MCF 10A (cell line): ENCODE data around the gene ZC3H10. TPM values are rescaled to one million over a fixed set of nuclear protein-coding genes. Genes with fewer than 3 reads are reported as not detected.

ENCODE experiments used
- BruUV-seq: library from RNA; stranded (reverse); fragments of 400-500 nt; replicated peaks from 2 replicates; lab custom pipeline; 2021; lab: Mats Ljungman, UMichigan
- CTCF ChIA-PET: fragments of 300-600 bp; sonication (Branson Sonifier 250); formaldehyde crosslinking; extraction: SDS; loops from one replicate; lab custom pipeline; 2021; ENCODE audit warnings: antibody characterized with exemption, inconsistent platforms; lab: Yijun Ruan, JAX
- POLR2A ChIA-PET: fragments of 300-600, 350-650 bp; sonication (Branson Sonifier 250); formaldehyde crosslinking; extraction: SDS; loops from one replicate; lab custom pipeline; 2020; ENCODE audit warnings: antibody characterized with exemption, inconsistent platforms; lab: Yijun Ruan, JAX
- DNase-seq: peaks from one replicate; pipeline ENCODE4 v3.0.0-alpha.2; 2018; ENCODE audit not compliant: unreplicated experiment
- H3K27ac Mint-ChIP-seq: one replicate; pipeline ENCODE4 v1.8.0; 2022; ENCODE audit warnings: mild to moderate bottlenecking, low read depth, mixed read lengths; ENCODE audit not compliant: unreplicated experiment
- H3K27me3 Mint-ChIP-seq: one replicate; pipeline ENCODE4 v1.8.0; 2022; ENCODE audit warnings: mixed read lengths; ENCODE audit not compliant: insufficient read depth, unreplicated experiment
- H3K36me3 Mint-ChIP-seq: one replicate; pipeline ENCODE4 v1.8.0; 2022; ENCODE audit warnings: mild to moderate bottlenecking, moderate library complexity, mixed read lengths; ENCODE audit not compliant: insufficient read depth, unreplicated experiment
- H3K4me1 Mint-ChIP-seq: one replicate; pipeline ENCODE4 v1.8.0; 2022; ENCODE audit warnings: mixed read lengths; ENCODE audit not compliant: insufficient read depth, unreplicated experiment
- H3K4me3 Mint-ChIP-seq: one replicate; pipeline ENCODE4 v1.8.0; 2022; ENCODE audit warnings: mild to moderate bottlenecking, moderate library complexity, mixed read lengths; ENCODE audit not compliant: unreplicated experiment
- H3K9me3 Mint-ChIP-seq: one replicate; pipeline ENCODE4 v1.8.0; 2022; ENCODE audit warnings: mixed read lengths; ENCODE audit not compliant: unreplicated experiment
- CTCF ChIP-seq: fragments of 200-600 bp; IDR thresholded peaks from one replicate; pipeline ENCODE4 v1.8.0; 2022; ENCODE audit warnings: antibody characterized with exemption, mild to moderate bottlenecking; ENCODE audit not compliant: unreplicated experiment
- intact Hi-C: fragments of 100-400 bp; cut with micrococcal nuclease; formaldehyde crosslinking; loops from 2 replicates; pipeline ENCODE4 v1.14.1; 2022
- total RNA-seq: library from RNA; stranded (reverse); gene quantifications from 2 replicates; pipeline ENCODE4 v1.2.3, GENCODE V29; 2022

ZC3H10 gene
- total RNA-seq, 1 experiment from 2014 or later = 2.8 TPM

GRCh38 chr12:56152756-56153677, 35.0 kb downstream of the ZC3H10 start:
- H3K9me3 Mint-ChIP-seq = no peaks in the 10 kb centered on the region
- POLR2A ChIA-PET = interaction anchor here (0.6 to 2.8 kb wide), 4 partner anchors 25 to 311 kb away, joined by 3 to 39 read pairs (median 14); partner anchors contain the start of genes ESYT1 and SMARCC2
- BruUV-seq = TSS peak; percentile 32
- H3K36me3 Mint-ChIP-seq = peaks cover 19% of the 10 kb centered on the region
- H3K27ac Mint-ChIP-seq = peak overlapping the region; percentile 62
- H3K27me3 Mint-ChIP-seq = no peaks in the 10 kb centered on the region
- H3K4me1 Mint-ChIP-seq = peaks cover 18% of the 10 kb centered on the region
- H3K4me3 Mint-ChIP-seq = peak overlapping the region; percentile 75
- intact Hi-C loops = loop anchor here (5.0 kb wide), 1 partner anchor 36 kb away; the partner anchor contains the start of genes RPL41 and ZC3H10
- CTCF ChIA-PET = no interaction called here
- DNase-seq = no peak
- no peak for TF ChIP-seq CTCF

GRCh38 chr12:56153678-56154065, 35.6 kb downstream of the ZC3H10 start:
- no peak for DNase-seq
- Mint-ChIP-seq H3K4me3 (peak overlapping the region; percentile 75), H3K9me3 (no peaks in the 10 kb centered on the region), H3K27ac (no peak overlapping the region), H3K36me3 (peaks cover 25% of the 10 kb centered on the region), H3K4me1 (peaks cover 18% of the 10 kb centered on the region), H3K27me3 (no peaks in the 10 kb centered on the region)
- BruUV-seq = no TSS peak
- ChIA-PET POLR2A (interaction anchor here (0.6 to 2.8 kb wide), 4 partner anchors 26 to 310 kb away, joined by 3 to 16 read pairs (median 8); partner anchors contain the start of genes ESYT1 and SMARCC2), CTCF (no interaction called here)
- no peak for TF ChIP-seq CTCF
- intact Hi-C loops = loop anchor here (5.0 kb wide), 1 partner anchor 36 kb away; the partner anchor contains the start of genes RPL41 and ZC3H10

- ChIA-PET CTCF (interaction anchor here (0.5 to 1.8 kb wide), 4 partner anchors 13 to 35 kb away, joined by 3 to 6 read pairs (median 4); no protein-coding TSS in a partner anchor), POLR2A (interaction anchor here (0.6 to 3.5 kb wide), 5 partner anchors 27 to 181 kb away, joined by 4 to 16 read pairs (median 11); partner anchors contain the start of genes ESYT1, RAB5B, SMARCC2 and ZC3H10)
- Mint-ChIP-seq H3K9me3 (no peaks in the 10 kb centered on the region), H3K4me3 (no peak overlapping the region), H3K27me3 (no peaks in the 10 kb centered on the region), H3K27ac (no peak overlapping the region), H3K4me1 (peaks cover 21% of the 10 kb centered on the region), H3K36me3 (peaks cover 32% of the 10 kb centered on the region)
- BruUV-seq = no TSS peak
- DNase-seq = no peak
- intact Hi-C loops = loop anchor here (5.0 kb wide), 1 partner anchor 37 kb away; the partner anchor contains the start of genes RPL41 and ZC3H10
- TF ChIP-seq CTCF = no peak
Observed at GRCh38 chr12:56154246-56154771, 36.2 kb downstream of the ZC3H10 start.
